ENCODE results near the gene ACTG2.

The ACTG2 gene

GRCh38 chr2:73969356-73969755 lies 76.5 kb downstream of the ACTG2 start:
- DNase-seq (ENCODE audit: low spot score): no peak
